Measurements from ENCODE around the gene UACA.
"Not testable (repeated sequence)": the region's sequence is repeated elsewhere in the genome, so short reads cannot be mapped to it uniquely, and the experiment has no call there.

UACA gene

DNA sequence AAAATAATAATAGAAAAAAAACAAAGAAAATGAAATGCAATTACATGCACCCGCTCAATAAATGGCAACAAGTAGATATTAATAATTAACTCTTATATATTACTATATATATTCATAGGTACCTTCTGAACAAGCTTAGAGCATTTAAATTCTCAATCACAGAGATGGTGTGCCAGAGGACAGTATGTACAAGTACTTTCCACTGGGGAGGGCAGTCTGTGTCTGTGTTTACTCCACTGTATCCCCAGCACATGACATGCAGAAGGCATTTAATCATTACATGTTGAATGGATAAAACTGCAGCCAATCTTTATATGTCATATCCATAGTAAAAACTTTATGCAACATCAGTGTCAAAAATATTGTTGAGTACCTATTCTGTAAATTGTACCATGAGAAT is 97.8 kb downstream of the UACA start:
- H3K4me3 ChIP-seq (ENCODE audit: severe bottlenecking): no peak overlapping the region
- no peak for ATAC-seq (ENCODE audit: low read depth)
- TF ChIP-seq, protein P1, sequence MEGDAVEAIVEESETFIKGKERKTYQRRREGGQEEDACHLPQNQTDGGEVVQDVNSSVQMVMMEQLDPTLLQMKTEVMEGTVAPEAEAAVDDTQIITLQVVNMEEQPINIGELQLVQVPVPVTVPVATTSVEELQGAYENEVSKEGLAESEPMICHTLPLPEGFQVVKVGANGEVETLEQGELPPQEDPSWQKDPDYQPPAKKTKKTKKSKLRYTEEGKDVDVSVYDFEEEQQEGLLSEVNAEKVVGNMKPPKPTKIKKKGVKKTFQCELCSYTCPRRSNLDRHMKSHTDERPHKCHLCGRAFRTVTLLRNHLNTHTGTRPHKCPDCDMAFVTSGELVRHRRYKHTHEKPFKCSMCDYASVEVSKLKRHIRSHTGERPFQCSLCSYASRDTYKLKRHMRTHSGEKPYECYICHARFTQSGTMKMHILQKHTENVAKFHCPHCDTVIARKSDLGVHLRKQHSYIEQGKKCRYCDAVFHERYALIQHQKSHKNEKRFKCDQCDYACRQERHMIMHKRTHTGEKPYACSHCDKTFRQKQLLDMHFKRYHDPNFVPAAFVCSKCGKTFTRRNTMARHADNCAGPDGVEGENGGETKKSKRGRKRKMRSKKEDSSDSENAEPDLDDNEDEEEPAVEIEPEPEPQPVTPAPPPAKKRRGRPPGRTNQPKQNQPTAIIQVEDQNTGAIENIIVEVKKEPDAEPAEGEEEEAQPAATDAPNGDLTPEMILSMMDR (IDR thresholded peaks at IDR 0.05; ENCODE audit: poor library complexity, severe bottlenecking): no peak
- no peaks in the 10 kb centered on the region for H3K27me3 ChIP-seq (ENCODE audit: insufficient read depth, poor library complexity, severe bottlenecking)
- no peak overlapping the region for H3K27ac ChIP-seq (ENCODE audit: poor library complexity, severe bottlenecking)
- no peaks in the 10 kb centered on the region for H3K4me1 ChIP-seq (ENCODE audit: insufficient read depth, poor library complexity, severe bottlenecking)
- DNase-seq (ENCODE audit: low spot score): no peak
- peaks cover 71% of the 10 kb centered on the region for H3K36me3 ChIP-seq (ENCODE audit: low read depth)
- no peaks in the 10 kb centered on the region for H3K9me3 ChIP-seq (ENCODE audit: severe bottlenecking)

DNA sequence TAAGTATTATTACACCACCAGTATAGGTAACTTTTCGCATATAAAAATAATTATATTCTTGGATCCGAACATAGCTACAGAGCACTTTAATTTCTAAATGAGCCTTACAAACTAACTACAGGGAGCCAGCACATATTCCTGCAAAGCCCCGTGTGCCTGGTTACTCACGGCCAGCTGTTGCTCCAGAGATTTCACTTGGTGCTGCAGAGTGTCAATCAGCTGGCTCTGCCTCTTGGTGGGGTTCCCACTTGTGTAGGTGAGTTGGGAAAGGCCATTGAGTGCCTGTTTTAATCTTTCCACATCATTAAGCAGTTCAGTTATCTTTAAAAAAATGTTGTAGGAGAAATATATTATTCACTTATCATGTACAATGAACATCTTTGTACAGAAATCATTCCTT is 98.9 kb downstream of the UACA start:
- Histone ChIP-seq H3K36me3 (ENCODE audit: low read depth) (peaks cover 66% of the 10 kb centered on the region), H3K9me3 (ENCODE audit: severe bottlenecking) (no peaks in the 10 kb centered on the region), H3K4me1 (ENCODE audit: insufficient read depth, poor library complexity, severe bottlenecking) (no peaks in the 10 kb centered on the region), H3K27ac (ENCODE audit: poor library complexity, severe bottlenecking) (no peak overlapping the region), H3K27me3 (ENCODE audit: insufficient read depth, poor library complexity, severe bottlenecking) (no peaks in the 10 kb centered on the region), H3K4me3 (ENCODE audit: severe bottlenecking) (no peak overlapping the region)
- no peak for ATAC-seq (ENCODE audit: low read depth)
- TF ChIP-seq, protein P1 (IDR thresholded peaks at IDR 0.05; ENCODE audit: poor library complexity, severe bottlenecking): no peak
- no peak for DNase-seq (ENCODE audit: low spot score)

DNA sequence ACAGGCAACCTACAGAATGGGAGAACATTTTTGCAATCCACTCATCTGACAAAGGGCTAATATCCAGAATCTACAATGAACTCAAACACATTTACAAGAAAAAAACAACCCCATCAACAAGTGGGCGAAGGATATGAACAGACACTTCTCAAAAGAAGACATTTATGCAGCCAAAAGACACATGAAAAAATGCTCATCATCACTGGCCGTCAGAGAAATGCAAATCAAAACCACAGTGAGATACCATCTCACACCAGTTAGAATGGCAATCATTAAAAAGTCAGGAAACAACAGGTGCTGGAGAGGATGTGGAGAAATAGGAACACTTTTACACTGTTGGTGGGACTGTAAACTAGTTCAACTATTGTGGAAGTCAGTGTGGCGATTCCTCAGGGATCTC is 100.3 kb downstream of the UACA start:
- H3K4me1 ChIP-seq (ENCODE audit: insufficient read depth, poor library complexity, severe bottlenecking); H3K9me3 ChIP-seq (ENCODE audit: severe bottlenecking); ATAC-seq (ENCODE audit: low read depth); H3K4me3 ChIP-seq (ENCODE audit: severe bottlenecking); DNase-seq (ENCODE audit: low spot score); H3K27ac ChIP-seq (ENCODE audit: poor library complexity, severe bottlenecking); H3K27me3 ChIP-seq (ENCODE audit: insufficient read depth, poor library complexity, severe bottlenecking): not testable (repeated sequence)
- H3K36me3 ChIP-seq (ENCODE audit: low read depth): peaks cover 53% of the 10 kb centered on the region

- ATAC-seq (ENCODE audit: low read depth) (no peak), DNase-seq (ENCODE audit: low spot score) (no peak)
- Histone ChIP-seq H3K27ac (ENCODE audit: poor library complexity, severe bottlenecking) (no peak overlapping the region), H3K36me3 (ENCODE audit: low read depth) (peaks cover 46% of the 10 kb centered on the region), H3K9me3 (ENCODE audit: severe bottlenecking) (no peaks in the 10 kb centered on the region), H3K4me3 (ENCODE audit: severe bottlenecking) (no peak overlapping the region), H3K4me1 (ENCODE audit: insufficient read depth, poor library complexity, severe bottlenecking) (no peaks in the 10 kb centered on the region), H3K27me3 (ENCODE audit: insufficient read depth, poor library complexity, severe bottlenecking) (no peaks in the 10 kb centered on the region)
- TF ChIP-seq, protein P1 (IDR thresholded peaks at IDR 0.05; ENCODE audit: poor library complexity, severe bottlenecking): no peak
Measured at GRCh38 chr15:70659662-70660061, 103.7 kb downstream of the UACA start.

DNA sequence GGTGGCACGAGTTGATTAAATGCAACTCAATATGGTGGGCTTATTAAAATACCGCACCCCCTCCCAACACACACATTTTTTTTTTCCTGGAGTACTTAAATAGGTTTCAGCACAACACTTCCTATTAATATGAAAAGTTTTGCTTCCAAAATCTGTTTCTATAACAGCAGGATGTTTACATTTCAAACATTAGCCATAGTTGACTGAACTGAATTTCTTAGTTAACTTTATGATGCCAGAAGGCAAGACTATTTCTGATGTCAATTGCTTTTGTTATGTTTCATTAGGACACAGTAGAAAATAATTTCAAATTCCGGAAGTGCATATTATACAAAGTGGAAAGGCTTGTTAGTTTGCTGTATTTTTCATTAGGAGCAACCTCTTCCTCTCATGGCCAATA is 104.7 kb downstream of the UACA start:
- H3K36me3 ChIP-seq (ENCODE audit: low read depth): peaks cover 36% of the 10 kb centered on the region
- H3K4me3 ChIP-seq (ENCODE audit: severe bottlenecking): no peak overlapping the region
- no peaks in the 10 kb centered on the region for H3K27me3 ChIP-seq (ENCODE audit: insufficient read depth, poor library complexity, severe bottlenecking)
- no peak overlapping the region for H3K27ac ChIP-seq (ENCODE audit: poor library complexity, severe bottlenecking)
- ATAC-seq (ENCODE audit: low read depth): no peak
- TF ChIP-seq, protein P1 (IDR thresholded peaks at IDR 0.05; ENCODE audit: poor library complexity, severe bottlenecking): no peak
- no peaks in the 10 kb centered on the region for H3K9me3 ChIP-seq (ENCODE audit: severe bottlenecking)
- DNase-seq (ENCODE audit: low spot score): no peak
- H3K4me1 ChIP-seq (ENCODE audit: insufficient read depth, poor library complexity, severe bottlenecking): no peaks in the 10 kb centered on the region

All from RWPE2 (cell line).